ENCODE data around the gene FAM180A. TPM values are rescaled to one million over a fixed set of nuclear protein-coding genes. Genes with fewer than 3 reads are reported as not detected.

Gene FAM180A
- total RNA-seq, 4 donors from 2014 or later: 0.65 to 1.9 (median 1.4) TPM; not detected in 1

DNA sequence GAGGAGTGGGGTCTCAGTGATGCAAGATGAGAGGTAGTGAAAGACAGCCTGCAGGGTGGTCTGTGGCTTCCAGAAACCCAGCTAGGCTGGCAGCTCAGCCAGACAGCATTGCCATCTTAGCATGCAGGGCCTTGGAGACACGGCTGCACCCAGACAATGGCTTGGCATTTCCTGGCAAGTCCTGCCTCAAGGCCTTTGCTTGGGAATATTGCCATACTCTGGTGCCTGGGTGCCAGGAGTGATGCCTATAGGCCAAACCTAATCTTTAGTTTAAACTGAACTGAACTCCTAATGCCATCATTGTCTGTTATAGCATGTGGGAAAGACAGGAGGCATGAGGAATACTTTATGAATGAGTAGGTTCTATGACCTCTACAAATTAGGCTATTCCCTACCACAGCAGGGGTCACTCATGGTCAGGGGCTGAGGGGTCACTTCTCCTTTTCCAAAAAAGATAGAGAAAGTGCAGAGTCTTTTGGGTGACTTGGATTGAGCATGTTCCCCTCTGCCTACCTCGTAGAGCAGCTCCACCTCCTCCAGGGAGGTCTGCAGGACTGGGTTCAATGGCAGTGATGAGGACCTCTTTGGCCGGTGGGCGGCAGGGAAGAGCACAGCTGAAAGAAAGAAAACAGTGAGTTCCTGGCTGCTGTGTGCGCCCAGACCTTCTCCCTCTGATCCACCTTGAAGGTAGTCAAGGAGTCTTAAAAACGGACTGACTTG, 11.9 kb downstream of the FAM180A start:
- Histone ChIP-seq H3K27ac (no peak overlapping the region), H3K9me3 (no peaks in the 10 kb centered on the region), H3K36me3 (no peaks in the 10 kb centered on the region), H3K4me3 (no peak overlapping the region), H3K4me1 (no peaks in the 10 kb centered on the region), H3K27me3 (no peaks in the 10 kb centered on the region)
- no peak for TF ChIP-seq POLR2A (IDR thresholded peaks at IDR 0.05)
- TF ChIP-seq, protein P1, sequence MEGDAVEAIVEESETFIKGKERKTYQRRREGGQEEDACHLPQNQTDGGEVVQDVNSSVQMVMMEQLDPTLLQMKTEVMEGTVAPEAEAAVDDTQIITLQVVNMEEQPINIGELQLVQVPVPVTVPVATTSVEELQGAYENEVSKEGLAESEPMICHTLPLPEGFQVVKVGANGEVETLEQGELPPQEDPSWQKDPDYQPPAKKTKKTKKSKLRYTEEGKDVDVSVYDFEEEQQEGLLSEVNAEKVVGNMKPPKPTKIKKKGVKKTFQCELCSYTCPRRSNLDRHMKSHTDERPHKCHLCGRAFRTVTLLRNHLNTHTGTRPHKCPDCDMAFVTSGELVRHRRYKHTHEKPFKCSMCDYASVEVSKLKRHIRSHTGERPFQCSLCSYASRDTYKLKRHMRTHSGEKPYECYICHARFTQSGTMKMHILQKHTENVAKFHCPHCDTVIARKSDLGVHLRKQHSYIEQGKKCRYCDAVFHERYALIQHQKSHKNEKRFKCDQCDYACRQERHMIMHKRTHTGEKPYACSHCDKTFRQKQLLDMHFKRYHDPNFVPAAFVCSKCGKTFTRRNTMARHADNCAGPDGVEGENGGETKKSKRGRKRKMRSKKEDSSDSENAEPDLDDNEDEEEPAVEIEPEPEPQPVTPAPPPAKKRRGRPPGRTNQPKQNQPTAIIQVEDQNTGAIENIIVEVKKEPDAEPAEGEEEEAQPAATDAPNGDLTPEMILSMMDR (IDR thresholded peaks at IDR 0.05 in 4 of 5, conservative IDR thresholded peaks at IDR 0.05 in 1 of 5): no peak
- DNase-seq (no peak), ATAC-seq (no peak)
- in situ Hi-C loops (cut with MboI; ENCODE audit: low sequenced_read_pairs in 4 of 4): no loop called here
- intact Hi-C loops (cut with DNase I; ENCODE audit: low total_unique reads): no loop called here

DNA sequence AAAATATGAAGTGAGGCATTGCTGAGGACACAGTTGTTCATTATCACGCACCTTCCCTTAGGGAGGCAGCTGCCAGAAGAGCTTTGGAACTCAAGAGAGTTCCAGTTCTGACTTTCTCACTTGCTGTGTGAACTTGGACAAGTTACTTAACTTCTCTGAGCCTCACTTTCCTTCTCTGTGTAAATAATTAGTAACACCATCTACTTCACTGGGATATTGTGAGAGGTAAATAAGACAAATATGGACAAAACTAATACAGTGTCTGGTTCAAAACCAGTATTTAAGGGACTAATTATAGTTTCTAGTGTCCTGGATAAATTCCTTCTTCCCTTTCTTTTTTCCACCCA, 14.3 kb downstream of the FAM180A start:
- Histone ChIP-seq H3K27me3 (no peaks in the 10 kb centered on the region), H3K36me3 (no peaks in the 10 kb centered on the region), H3K4me1 (no peaks in the 10 kb centered on the region), H3K9me3 (no peaks in the 10 kb centered on the region), H3K4me3 (no peak overlapping the region), H3K27ac (no peak overlapping the region)
- ATAC-seq (no peak), DNase-seq (no peak)
- in situ Hi-C loops (cut with MboI; ENCODE audit: low sequenced_read_pairs in 4 of 4) (no loop called here), intact Hi-C loops (cut with DNase I; ENCODE audit: low total_unique reads) (no loop called here)
- TF ChIP-seq, protein P1 (IDR thresholded peaks at IDR 0.05 in 4 of 5, conservative IDR thresholded peaks at IDR 0.05 in 1 of 5): no peak
- TF ChIP-seq POLR2A (IDR thresholded peaks at IDR 0.05): no peak

DNA sequence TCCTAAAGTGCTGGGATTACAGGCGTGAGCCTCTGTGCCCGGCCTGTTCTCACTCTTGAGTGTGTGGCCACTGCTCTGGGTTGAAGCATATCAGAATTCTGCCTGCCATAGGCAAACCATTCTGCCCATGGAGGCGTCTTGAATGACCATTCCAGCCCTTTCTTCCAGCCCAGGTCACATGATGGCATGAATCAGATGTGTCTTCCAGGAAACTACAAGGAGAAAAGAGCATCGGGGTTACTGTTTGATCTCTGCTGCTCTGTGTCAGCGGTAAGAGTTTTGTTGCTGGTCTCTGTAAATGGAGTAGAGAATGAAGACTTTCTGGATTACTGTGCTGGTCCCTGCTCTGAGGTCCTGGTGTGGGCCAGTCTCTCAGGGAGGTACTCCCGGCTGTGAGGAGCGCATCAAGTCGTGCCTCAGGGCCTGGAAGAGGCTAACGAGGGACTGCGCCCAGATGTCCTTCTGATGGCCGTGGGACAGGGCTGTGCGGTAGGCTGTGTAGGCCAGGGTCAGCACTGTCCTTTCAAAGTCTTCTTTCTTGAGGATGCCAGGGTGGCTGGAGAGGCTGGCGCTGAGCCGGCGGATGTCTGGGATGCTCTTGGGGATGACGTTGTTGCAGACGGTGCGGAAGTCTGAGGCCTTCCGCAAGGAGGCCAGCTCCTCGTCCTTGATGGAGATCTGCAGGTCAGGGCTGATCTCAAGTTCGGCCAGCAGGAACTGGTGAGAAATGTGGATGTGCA, 14.8 kb downstream of the FAM180A start:
- Histone ChIP-seq H3K27ac (no peak overlapping the region), H3K27me3 (no peaks in the 10 kb centered on the region), H3K9me3 (no peaks in the 10 kb centered on the region), H3K4me3 (no peak overlapping the region), H3K4me1 (no peaks in the 10 kb centered on the region), H3K36me3 (no peaks in the 10 kb centered on the region)
- in situ Hi-C loops (cut with MboI; ENCODE audit: low sequenced_read_pairs in 4 of 4): no loop called here
- intact Hi-C loops (cut with DNase I; ENCODE audit: low total_unique reads): no loop called here
- ATAC-seq: no peak
- no peak for DNase-seq
- no peak for TF ChIP-seq POLR2A (IDR thresholded peaks at IDR 0.05)
- TF ChIP-seq, protein P1 (IDR thresholded peaks at IDR 0.05 in 4 of 5, conservative IDR thresholded peaks at IDR 0.05 in 1 of 5): no peak

DNA sequence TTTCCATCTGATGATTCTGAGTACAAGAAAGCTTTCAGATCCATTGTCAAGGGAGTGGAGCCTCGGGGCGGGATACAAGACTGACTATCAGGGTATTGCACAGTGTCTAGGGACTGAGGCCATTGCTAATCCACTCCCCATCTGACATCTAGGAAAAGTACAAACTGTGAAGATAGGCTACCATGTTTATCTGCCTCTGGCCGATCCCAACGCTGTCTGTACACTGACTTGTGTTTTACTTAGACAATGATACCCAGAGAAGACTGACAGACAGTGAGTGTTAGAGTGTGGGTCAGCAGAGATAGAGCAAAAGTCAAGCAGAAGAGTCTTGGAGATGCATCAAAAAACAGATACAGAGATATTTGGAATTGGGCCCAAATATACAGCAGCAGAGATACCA, 17.5 kb downstream of the FAM180A start:
- in situ Hi-C loops (cut with MboI; ENCODE audit: low sequenced_read_pairs in 4 of 4): no loop called here
- H3K36me3 ChIP-seq: no peaks in the 10 kb centered on the region
- no peak for DNase-seq
- no peaks in the 10 kb centered on the region for H3K9me3 ChIP-seq
- no peak overlapping the region for H3K4me3 ChIP-seq
- TF ChIP-seq, protein P1 (IDR thresholded peaks at IDR 0.05 in 4 of 5, conservative IDR thresholded peaks at IDR 0.05 in 1 of 5): no peak
- no peak for TF ChIP-seq POLR2A (IDR thresholded peaks at IDR 0.05)
- intact Hi-C loops (cut with DNase I; ENCODE audit: low total_unique reads): no loop called here
- no peak for ATAC-seq
- no peaks in the 10 kb centered on the region for H3K4me1 ChIP-seq
- no peak overlapping the region for H3K27ac ChIP-seq
- no peaks in the 10 kb centered on the region for H3K27me3 ChIP-seq

All from gastrocnemius medialis (tissue), 4 donors.